ENCODE data around the gene MTURN. TPM values are rescaled to one million over a fixed set of nuclear protein-coding genes. Genes with fewer than 3 reads are reported as not detected.

Gene MTURN
- total and polyA plus RNA-seq, 2 donors (not counting 3 experiments of a cell fraction or from before 2014, with no cell fraction given) = 4.9 to 6.6 TPM

GRCh38 chr7:30170476-30171205 lies 35.9 kb downstream of the MTURN start:
- Histone ChIP-seq H3K4me3 (replicated peaks in 1 of 3; ENCODE audit: insufficient read depth in 1 of 3, low read depth in 1 of 3, low read length in 3 of 3) (no peak overlapping the region), H4K20me1 (replicated peaks; ENCODE audit: control insufficient read depth, extremely low read depth, insufficient read depth, low read length) (no peaks in the 10 kb centered on the region), H3K27me3 (ENCODE audit: control insufficient read depth in 2 of 2, insufficient read depth in 2 of 2, low read length in 2 of 2) (peaks cover 4% of the 10 kb centered on the region in 2 experiments), H3K9me1 (replicated peaks; ENCODE audit: control insufficient read depth, extremely low read depth, insufficient read depth, low read length) (no peaks in the 10 kb centered on the region), H3K9ac (replicated peaks; ENCODE audit: extremely low read depth, insufficient read depth, low read length) (no peak overlapping the region), H2AFZ (ENCODE audit: low read depth, low read length) (no peak overlapping the region), H3K36me3 (ENCODE audit: control insufficient read depth in 2 of 2, extremely low read depth in 1 of 2, insufficient read depth in 2 of 2, low read length in 2 of 2) (no peaks in the 10 kb centered on the region), H3K9me3 (replicated peaks; ENCODE audit: control insufficient read depth, insufficient read depth, low read length) (no peaks in the 10 kb centered on the region), H3K79me2 (ENCODE audit: control insufficient read depth, insufficient read depth, low read length) (no peaks in the 10 kb centered on the region), H3K27ac (ENCODE audit: insufficient read depth, low read depth, low read length) (no peak overlapping the region), H3K4me1 (ENCODE audit: control insufficient read depth, extremely low read depth, insufficient read depth, low read length) (no peaks in the 10 kb centered on the region), H3K4me2 (ENCODE audit: insufficient read depth, low read length) (no peak overlapping the region)
- dilution Hi-C loops (cut with MboI; ENCODE audit: extremely low pct_ligation_motif_present, low sequenced_read_pairs) = no loop called here
- POLR2A ChIA-PET = no interaction called here
- CTCF ChIA-PET = interaction anchor here (0.6 to 1.1 kb wide), 2 partner anchors 8 to 130 kb away, joined by 3 to 4 read pairs; no protein-coding TSS in a partner anchor
- no peak for FAIRE-seq
- TF ChIP-seq MYC (IDR thresholded peaks at IDR 0.05; ENCODE audit: low read depth, low read length) (no peak), EZH2 (IDR thresholded peaks at IDR 0.05; ENCODE audit: borderline replicate concordance, low read depth, low read length, severe bottlenecking) (no peak)
- BruUV-seq (replicated peaks) = no TSS peak
- intact Hi-C loops (cut with micrococcal nuclease) = no loop called here
- no peak for DNase-seq (ENCODE audit: low read depth, low spot score)

GRCh38 chr7:30171766-30172447 lies 37.1 kb downstream of the MTURN start:
- dilution Hi-C loops (cut with MboI; ENCODE audit: extremely low pct_ligation_motif_present, low sequenced_read_pairs) = no loop called here
- TF ChIP-seq JUN (IDR thresholded peaks at IDR 0.05; ENCODE audit: borderline replicate concordance, insufficient read depth, insufficient read length, low read depth) (no peak), FOS (IDR thresholded peaks at IDR 0.05; ENCODE audit: borderline replicate concordance, insufficient read depth, low read length) (no peak), POLR2AphosphoS5 (IDR thresholded peaks at IDR 0.05; ENCODE audit: insufficient read depth, low read depth, low read length) (no peak), MAX (IDR thresholded peaks at IDR 0.05; ENCODE audit: insufficient read depth, insufficient read length) (no peak), CTCF (IDR thresholded peaks at IDR 0.05; ENCODE audit: extremely low read depth in 1 of 2, insufficient read depth in 1 of 2, low read depth in 1 of 2, low read length in 2 of 2) (no peak), MYC (IDR thresholded peaks at IDR 0.05; ENCODE audit: low read depth, low read length) (no peak), GATA2 (IDR thresholded peaks at IDR 0.05; ENCODE audit: insufficient read depth, insufficient read length, low read depth, low read length) (no peak)
- Histone ChIP-seq H3K27ac (ENCODE audit: insufficient read depth, low read depth, low read length) (no peak overlapping the region), H2AFZ (ENCODE audit: low read depth, low read length) (no peak overlapping the region), H3K9ac (replicated peaks; ENCODE audit: extremely low read depth, insufficient read depth, low read length) (no peak overlapping the region), H3K27me3 (ENCODE audit: control insufficient read depth in 2 of 2, insufficient read depth in 2 of 2, low read length in 2 of 2) (peaks cover 4% of the 10 kb centered on the region in 2 experiments), H3K36me3 (ENCODE audit: control insufficient read depth in 2 of 2, extremely low read depth in 1 of 2, insufficient read depth in 2 of 2, low read length in 2 of 2) (no peaks in the 10 kb centered on the region), H3K9me1 (replicated peaks; ENCODE audit: control insufficient read depth, extremely low read depth, insufficient read depth, low read length) (no peaks in the 10 kb centered on the region), H3K9me3 (replicated peaks; ENCODE audit: control insufficient read depth, insufficient read depth, low read length) (no peaks in the 10 kb centered on the region), H4K20me1 (replicated peaks; ENCODE audit: control insufficient read depth, extremely low read depth, insufficient read depth, low read length) (no peaks in the 10 kb centered on the region), H3K4me3 (replicated peaks in 1 of 3; ENCODE audit: insufficient read depth in 1 of 3, low read depth in 1 of 3, low read length in 3 of 3) (no peak overlapping the region), H3K4me1 (ENCODE audit: control insufficient read depth, extremely low read depth, insufficient read depth, low read length) (no peaks in the 10 kb centered on the region), H3K79me2 (ENCODE audit: control insufficient read depth, insufficient read depth, low read length) (no peaks in the 10 kb centered on the region), H3K4me2 (ENCODE audit: insufficient read depth, low read length) (no peak overlapping the region)
- BruUV-seq (replicated peaks) = no TSS peak
- intact Hi-C loops (cut with micrococcal nuclease) = no loop called here
- DNase-seq (ENCODE audit: low read depth, low spot score) (no peak), FAIRE-seq (no peak)
- CTCF ChIA-PET = interaction anchor here (1.1 kb wide), 1 partner anchor 10 kb away, joined by 4 read pairs; no protein-coding TSS in a partner anchor
- POLR2A ChIA-PET = no interaction called here

Measured in endothelial cell of umbilical vein (primary cell).